ENCODE data around the gene DENND1A.

Gene DENND1A

DNA sequence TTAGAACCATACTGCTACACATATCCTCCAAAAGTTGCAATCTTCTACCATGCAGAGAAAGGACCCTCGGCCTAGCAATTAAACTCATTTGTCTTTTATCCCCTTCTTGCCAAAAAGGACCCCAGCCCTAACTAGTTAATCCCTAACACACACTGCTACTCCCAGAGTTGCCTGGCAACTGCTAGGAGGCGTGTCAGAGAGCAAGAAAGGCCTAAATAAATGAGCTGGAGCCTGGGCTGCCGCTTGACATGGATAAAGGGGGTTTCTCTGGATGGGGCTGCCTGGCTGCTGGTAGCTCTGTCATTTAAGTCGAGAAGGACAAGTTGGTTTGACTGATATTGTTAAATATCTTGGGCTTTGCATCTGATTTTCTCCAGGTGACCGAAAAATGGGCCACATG, 379.1 kb downstream of the DENND1A start:
- FAIRE-seq, result no peak
- DNase-seq (ENCODE audit: insufficient read length, low spot score), result no peak

DNA sequence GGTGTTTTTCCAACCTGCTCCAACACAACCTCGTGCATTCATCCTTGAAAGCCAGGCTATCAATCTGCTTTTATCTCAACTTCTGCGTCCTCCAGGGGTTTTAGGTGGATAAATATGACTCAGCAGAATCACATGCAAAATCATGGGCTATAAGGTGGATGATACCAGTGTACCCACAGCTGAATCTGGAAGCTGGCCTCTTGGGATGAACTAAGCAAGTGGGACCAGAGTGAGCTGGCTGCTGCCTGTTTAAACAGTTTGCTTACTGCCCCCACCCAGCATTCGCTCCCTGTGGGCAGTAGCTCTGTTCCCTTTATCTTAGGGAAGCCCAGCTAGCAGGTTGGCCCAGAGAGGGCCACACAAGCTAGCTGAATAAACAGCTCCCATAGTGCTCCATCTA, 379.9 kb downstream of the DENND1A start:
- no peak for FAIRE-seq
- DNase-seq (ENCODE audit: insufficient read length, low spot score), result no peak

DNA sequence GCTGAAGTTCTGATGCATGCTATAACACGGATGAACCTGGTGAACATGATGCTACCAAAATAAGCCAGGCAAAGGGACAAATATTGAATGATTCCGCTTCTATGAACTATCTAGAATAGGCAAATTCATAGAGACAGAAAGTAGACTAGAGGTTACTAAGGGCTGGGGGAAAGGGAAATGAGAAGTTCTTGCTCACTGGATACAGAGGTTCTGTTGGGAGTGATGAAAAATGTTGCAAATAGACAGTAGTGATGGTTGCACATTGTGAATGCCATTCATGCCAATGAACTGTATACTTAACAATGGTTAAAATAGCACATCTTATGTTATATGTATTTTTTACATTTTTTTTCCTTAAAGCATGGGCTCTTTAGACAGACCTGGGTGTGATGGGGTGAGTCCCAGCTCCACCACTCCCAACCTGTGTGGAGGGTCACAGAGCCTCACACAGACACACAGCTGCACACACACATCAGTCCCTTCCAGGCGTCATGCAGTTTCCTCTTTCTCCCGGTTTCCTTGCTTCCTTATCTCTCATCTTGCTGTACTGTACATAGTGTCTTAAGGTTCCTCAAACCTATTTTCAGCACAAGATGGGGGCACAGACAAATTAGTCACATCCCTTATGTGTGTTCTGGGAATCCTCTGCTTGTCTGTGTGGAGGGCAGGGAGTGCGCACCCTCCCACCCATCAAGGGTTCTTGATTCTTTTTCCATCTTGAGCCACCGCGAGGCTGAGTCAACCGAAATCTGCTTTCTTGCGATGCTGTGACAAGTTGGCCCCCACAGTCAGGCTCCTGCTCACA, 381.0 kb downstream of the DENND1A start:
- no peak for FAIRE-seq
- no peak for DNase-seq (ENCODE audit: insufficient read length, low spot score)

DNA sequence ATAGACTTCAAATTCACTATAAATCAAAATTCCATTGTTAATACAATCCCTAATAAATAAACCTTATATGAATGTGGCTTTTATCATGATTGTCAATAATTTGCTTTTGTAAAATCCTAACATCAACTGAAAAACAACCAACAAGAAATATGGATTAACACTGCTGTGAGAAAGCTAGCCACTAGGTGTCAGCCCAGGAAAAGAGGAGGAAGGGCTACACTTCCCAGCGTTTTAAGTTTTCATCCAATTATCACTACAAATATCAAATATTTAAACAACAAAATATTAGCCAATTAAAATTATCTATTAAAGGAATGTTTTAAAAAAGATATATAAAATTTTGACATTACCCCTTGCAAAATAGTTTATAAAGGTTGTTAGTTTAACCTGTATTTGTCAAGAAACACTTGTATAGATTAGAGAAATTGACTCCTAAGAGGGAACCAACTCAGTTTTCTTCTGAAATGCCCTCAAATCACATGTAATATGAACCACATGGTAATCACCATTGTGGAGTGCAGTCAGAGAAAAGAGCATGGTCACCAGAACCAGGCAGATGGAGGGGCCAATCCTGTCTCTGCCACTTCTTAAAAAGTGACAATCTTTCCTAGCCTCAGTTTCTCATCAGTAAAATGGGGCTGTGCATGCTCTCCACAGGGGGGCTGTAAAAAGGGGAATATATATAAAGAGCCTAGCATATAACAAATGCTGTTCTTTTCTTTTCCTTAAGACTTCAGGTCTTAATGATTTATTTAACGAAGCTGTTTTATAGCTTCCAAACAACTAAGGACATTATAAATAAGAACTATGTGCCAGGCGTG, 385.7 kb downstream of the DENND1A start:
- FAIRE-seq (peak; percentile 87), DNase-seq (ENCODE audit: insufficient read length, low spot score) (peak; percentile 21)

DNA sequence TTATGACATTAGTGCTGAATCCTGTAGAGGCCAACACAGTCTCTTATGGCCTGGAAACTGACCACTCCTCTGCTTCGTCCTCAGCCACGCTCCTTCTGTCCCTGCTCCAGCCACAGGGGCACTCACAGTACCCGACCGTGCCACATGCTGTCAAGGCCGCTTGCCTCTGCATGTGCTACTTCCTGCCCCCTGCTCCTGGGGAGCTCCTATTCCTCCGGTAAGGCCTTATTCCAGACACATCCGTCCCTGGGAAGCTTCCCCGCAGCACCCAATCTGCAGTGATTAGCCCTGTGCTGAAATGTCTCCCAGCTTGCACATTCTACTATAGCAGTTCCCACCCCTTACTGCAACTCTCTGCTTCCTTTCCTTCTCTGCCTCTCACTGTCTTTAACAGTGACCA, 386.4 kb downstream of the DENND1A start:
- FAIRE-seq (no peak), DNase-seq (ENCODE audit: insufficient read length, low spot score) (no peak)

DNA sequence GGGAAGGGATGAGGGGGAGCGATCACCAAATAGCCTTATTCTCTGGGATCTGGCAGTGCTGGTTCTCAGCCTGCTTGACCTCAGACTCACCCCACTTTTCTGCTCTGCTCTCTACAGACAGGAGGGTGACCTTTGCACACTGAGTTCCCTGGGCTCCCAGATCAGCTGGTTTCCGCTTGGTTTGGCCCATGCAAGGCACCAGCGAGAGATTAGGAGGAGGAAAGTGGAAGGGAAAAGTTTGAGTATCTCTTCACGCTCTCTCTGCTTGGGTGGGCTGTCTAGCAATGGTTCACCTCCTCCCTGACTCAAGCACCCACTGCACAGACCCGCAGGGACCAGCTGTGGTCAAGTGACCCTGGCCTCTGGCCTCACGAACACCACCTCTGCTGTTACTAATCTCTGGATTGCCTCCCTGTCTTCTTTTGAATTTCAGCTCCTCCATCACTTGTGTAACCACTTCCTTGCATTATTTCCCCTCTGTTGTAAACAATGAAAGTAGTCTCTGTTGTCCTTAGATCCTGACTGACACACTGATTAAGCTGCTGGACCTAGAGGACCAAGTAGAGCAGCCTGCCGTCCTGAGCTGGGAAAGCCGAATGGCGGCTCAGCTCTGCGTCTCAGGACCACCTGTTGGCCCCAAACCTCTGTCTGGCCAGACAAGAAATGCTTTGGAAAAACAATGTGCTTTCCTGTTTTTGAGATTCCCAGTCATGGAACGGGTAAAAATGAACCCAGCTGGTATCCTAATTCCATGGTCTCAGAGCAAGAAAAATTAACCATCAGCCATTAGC, 387.3 kb downstream of the DENND1A start:
- FAIRE-seq (no peak), DNase-seq (ENCODE audit: insufficient read length, low spot score) (no peak)

DNA sequence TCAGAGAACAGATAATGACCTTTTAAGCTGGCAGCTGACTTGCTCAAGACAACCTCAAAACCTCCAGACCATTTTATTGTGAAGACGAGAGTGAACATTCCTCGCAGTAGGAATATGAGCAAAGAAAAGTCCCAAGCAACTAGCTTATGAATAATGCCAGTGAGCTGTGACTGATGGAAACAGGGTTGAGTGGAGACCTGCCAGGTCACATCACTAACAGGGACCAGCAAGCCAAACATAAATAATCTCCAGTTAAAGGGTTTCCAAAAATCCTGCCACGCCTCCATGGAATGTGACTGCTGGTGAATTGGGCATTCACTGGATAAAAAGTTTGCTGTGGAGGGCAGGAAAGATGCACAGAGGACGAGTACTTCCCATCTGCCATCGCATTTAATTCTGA, 388.5 kb downstream of the DENND1A start:
- DNase-seq (ENCODE audit: insufficient read length, low spot score) (no peak), FAIRE-seq (no peak)

DNA sequence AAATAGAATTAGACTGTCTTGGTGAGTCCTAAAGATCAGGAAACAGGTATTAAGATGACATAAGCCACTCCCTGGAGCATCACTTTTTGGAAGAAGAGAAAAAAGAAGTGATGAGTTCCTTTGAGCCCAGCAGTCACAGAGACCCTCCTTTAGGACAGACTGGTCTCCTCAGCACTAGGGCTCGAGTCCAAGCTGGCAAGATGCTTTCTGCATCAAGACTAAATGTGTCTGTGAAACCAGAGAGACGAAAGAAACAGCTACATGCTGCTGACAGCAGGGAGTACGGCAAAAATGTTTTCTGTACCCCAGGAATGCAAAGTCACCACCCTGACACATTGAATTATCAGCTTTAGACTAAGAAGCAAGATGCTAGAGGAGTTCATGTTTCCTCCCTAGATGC, 389.5 kb downstream of the DENND1A start:
- DNase-seq (ENCODE audit: insufficient read length, low spot score) (no peak), FAIRE-seq (no peak)

DNA sequence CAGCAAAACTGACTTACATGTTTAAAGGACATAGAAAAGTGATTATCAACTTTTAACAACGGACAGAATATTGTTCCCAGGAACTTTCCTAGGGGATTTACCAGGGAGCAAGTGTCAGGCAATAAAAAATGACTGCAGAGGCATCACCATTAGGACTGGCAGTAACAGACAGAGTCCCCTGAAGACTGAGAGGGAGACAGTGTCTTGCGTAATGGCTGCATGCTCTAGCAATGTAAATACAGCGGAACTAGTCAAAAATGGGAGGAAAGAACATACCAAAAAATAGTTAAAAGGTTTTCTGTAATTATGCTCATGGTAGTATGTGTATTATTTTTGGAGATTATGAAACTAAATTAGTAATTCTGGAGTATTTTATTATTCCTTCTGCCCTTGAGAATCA, 392.1 kb downstream of the DENND1A start:
- no peak for DNase-seq (ENCODE audit: insufficient read length, low spot score)
- no peak for FAIRE-seq

DNA sequence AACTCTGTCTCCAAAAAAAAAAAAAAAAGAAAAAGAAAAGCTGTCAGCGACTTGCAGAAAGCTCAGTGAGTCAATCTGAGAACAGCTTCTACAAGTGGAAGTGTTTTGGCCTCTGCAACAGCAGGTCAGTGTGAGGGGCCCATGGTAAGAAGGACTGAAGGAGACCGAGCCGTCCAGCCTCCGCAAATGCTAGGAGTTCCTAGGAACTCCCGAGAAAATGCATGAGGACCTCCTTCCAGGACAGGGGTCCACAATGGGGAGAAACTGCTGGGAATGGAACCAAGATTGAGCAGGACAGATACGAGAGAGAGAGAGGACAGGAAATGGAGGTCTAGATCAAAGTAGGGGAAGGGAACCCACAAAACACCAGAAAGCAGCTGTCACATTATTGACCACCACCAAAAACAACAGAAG, 393.5 kb downstream of the DENND1A start:
- DNase-seq (ENCODE audit: insufficient read length, low spot score) (no peak), FAIRE-seq (no peak)

DNA sequence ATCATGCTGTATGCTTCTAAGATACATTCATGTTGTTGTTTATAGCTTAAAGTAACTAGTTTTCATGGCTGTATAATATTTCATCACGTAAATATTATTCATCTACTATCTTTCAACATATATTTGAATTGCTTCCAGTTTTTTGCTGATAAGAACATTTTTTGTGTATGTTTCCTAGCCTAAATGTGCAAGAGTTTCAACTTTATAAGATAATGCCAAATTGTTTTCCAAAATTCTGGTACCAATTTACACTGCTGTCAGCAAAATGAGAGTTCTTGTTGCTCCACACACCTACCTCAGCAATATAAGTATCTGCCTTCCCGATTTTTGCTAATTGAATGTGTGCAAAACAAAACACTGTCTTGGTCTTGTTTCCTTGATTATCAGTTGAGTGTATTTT, 395.6 kb downstream of the DENND1A start:
- FAIRE-seq, result no peak
- no peak for DNase-seq (ENCODE audit: insufficient read length, low spot score)

DNA sequence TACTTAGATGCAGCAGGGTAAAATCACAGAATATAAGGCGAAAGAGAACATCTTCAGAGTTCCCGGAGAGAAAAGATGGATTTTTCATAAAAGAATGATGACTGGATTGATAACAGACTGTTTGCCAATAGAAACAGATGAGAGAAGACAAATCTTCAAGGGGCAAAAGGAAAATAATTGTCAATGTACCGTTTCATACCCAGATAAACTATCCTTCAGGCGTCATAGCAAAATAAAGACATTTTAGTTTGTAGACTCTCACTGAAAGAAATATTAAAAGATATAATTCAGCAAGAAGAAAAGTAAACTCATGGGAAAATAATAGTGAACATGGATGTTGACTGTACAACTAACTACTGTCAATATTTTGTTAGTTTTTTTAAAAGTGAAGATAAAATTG, 399.7 kb downstream of the DENND1A start:
- FAIRE-seq, result no peak
- DNase-seq (ENCODE audit: insufficient read length, low spot score), result no peak

DNA sequence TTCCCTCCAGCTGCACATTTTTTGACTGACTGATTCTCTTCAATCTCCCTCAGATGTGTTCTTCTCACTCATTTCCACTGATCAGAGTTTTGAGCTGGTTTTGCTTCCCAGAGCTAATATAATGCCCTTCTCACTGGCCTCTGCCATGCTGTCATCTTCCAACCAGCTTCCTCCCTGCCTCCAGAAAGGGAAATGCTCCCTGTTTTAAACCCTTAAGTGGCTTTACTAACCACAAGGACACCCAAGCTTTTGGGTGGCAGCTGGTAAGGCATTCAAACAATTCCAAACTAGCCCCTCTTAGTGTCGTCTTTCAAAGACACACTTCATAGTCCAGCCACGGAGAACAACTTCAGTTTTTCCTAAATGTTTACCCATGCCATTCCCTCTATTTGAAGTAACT, 401.4 kb downstream of the DENND1A start:
- DNase-seq (ENCODE audit: insufficient read length, low spot score), result no peak
- no peak for FAIRE-seq

DNA sequence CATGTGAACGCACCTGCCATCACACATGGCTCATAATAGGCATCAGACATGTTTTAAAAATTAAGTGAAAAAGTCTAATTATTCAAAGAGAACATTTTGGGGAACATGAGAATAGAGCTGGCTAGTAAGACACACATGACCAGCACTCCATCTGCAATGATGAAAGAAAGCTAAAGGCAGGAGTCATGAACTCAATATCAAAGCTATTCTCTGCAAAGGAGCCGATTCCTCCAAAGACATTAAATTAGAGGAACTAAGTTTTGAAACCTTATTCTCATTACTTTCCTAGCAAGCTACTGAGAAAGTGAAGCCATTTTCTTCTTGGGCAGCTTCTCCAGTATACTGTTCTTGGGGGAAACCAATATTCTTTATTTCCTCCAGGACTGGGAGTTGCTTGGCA, 401.9 kb downstream of the DENND1A start:
- FAIRE-seq, result no peak

DNA sequence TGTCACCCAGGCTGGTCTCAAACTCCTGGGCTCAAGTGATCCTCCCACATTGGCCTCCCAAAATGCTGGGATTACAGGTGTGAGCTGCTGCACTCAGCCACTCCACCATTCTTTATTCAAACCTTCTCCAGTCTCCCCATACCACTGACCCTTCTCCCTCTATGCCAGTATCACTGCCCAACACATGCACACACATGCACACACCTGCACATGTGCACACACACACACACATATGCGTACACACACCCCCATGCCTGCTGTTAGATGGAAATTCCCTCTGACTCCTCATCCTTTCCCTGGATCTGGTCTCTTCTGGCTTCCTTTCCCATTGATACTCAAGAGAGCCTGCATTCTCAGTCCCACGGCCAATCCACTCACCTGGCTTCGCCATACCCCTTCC, 404.0 kb downstream of the DENND1A start:
- no peak for FAIRE-seq
- DNase-seq (ENCODE audit: insufficient read length, low spot score), result no peak

More for the DNA sequence above, 401.9 kb downstream of the DENND1A start:
- no peak for DNase-seq (ENCODE audit: insufficient read length, low spot score)

DNA sequence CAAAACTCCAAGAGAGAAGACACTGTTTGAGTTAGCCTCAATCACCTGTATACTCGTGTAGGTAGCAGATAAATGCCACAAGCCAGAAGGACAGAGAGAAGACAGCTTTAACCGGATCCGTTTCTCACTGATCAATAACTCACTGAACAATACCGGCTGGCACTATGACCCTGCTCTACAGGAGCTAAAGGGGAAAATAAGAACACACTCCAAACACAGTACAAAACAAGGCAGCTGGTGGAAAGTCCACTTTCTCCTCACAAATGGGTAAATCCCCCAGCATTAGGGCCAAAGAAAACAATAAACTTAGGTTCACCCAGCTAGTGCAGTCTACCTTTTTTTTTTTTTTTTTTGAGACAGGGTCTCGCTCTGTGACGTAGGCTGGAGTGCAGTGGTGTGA, 404.5 kb downstream of the DENND1A start:
- FAIRE-seq (no peak), DNase-seq (ENCODE audit: insufficient read length, low spot score) (no peak)

DNA sequence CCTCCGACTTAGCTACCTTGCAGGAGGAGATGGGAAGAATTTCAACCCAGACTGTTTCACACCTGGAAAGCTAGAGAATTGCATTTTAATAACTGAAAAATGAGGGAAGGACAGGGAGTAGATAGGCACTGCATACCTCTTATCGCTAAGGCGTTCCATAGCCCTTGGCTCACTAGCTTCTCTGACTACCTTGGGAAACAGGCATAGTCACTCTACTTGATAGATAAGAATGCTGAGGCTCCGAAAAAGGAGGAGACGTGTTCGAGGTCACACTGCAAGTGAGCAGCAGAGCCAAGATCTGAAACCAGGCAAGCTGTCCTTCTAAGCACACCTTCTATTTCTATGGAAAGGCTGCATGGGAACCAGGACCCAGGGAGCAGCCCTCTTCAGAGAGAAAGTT, 405.1 kb downstream of the DENND1A start:
- FAIRE-seq, result no peak
- no peak for DNase-seq (ENCODE audit: insufficient read length, low spot score)

DNA sequence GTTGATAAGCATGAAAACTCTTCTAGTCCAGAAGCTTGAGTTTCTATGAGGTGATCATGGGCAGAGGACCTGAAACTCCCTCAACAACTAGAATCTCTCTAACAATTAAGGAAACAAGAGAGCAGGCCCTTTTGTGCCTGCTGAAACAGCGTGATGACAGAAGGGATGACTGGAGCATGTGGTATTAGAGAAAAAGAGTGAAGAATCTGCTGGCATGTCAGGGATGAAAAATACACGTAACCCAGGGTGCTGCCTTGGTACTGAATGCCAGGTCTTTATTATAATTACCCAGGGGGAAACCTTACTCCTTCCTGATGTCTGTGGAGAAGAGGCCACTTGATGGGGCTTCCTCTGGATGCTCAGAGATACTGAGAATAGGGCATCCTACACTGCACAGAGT, 406.1 kb downstream of the DENND1A start:
- FAIRE-seq, result no peak
- DNase-seq (ENCODE audit: insufficient read length, low spot score), result no peak

DNA sequence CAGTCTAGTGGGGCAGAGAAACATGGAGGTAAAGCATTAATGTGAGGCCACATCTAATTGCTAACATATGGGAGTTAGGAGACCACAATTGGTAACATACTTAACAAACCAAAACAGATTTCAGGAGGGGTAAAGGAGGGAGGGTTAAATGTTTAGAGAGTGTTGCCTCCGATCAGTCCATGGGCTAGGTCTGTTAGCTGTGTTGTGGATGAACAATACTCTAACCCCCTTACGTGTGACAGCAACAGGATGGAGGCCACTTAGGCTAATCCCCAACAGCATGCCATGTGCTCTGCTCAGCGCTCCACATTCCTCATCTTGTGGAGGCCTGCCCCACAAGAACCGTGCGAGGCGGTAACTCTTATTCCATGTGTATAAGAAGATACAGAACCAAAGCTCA, 406.9 kb downstream of the DENND1A start:
- no peak for FAIRE-seq

DNA sequence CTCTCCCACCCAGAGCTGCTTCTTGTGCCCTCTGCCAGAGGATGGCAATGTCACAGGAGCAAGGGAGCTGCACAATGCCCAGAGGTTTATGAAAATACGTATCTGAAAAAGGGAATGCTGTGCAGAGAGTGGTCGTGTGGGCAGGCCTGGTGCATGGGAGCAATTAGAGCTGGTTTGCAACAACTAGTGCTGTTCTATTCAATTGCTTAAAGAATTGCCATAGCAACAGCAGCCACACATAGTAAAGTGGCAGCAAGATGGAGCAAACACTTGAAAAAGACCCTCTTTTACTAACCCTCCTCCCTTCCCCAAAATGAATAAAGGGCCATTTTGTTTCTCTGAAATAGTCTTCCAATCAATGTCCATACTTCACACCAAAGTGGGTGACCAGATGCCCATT, 407.7 kb downstream of the DENND1A start:
- no peak for FAIRE-seq
- no peak for DNase-seq (ENCODE audit: insufficient read length, low spot score)

More for the DNA sequence above, 406.9 kb downstream of the DENND1A start:
- DNase-seq (ENCODE audit: insufficient read length, low spot score), result no peak

DNA sequence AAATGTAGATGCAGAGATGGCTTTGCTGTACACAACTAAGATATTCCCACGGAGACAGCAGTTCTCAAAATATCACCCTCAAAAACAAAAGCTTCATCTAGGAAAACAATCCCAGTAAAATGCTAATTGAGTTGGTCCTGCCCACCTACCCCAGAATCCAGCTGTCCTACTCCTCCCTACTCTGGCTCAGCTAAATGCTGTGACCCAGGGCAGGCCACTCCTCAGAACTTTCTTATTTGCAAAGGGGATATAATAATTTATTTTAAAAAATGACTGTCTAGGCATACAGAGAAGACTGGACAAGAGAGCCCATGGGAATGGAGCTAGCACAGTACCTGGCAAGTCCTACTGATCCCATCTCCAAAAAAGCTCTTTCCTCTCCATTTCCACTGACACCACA, 411.6 kb downstream of the DENND1A start:
- DNase-seq (ENCODE audit: insufficient read length, low spot score) (no peak), FAIRE-seq (no peak)

Measured in GM19239 (cell line).